Naive thymus-derived CD4-positive, alpha-beta T cell (primary cell): ENCODE results near the gene CLSTN2. TPM values are rescaled to one million over a fixed set of nuclear protein-coding genes. Genes with fewer than 3 reads are reported as not detected.

Experiments
- ATAC-seq: fragments of 150-1000 bp; cut with Tn5 transposase; 2 replicates; pipeline ENCODE4 v1.10.0; 2021; ENCODE audit warnings: mild to moderate bottlenecking, moderate library complexity
- CTCF ChIA-PET: fragments of 350-600 bp; sonication (Branson Sonifier 250); formaldehyde crosslinking; loops from one replicate; lab custom pipeline; 2021; ENCODE audit warnings: antibody characterized with exemption; lab: Charles Lee
- POLR2A ChIA-PET: fragments of 350-600 bp; sonication (Branson Sonifier 250); formaldehyde crosslinking; loops from one replicate; lab custom pipeline; 2021; ENCODE audit warnings: antibody characterized with exemption, inconsistent platforms; lab: Charles Lee
- DNase-seq, 9 donors: peaks; one replicate each; pipeline versions ENCODE4 v3.0.0 to v3.0.0-alpha.2; 2020 to 2022; ENCODE audit warnings: mixed read lengths in 1 of 9
- H3K27ac ChIP-seq: one replicate; pipeline ENCODE4 v1.7.0; 2013; ENCODE audit warnings: mild to moderate bottlenecking, low read depth, low read length, moderate library complexity
- H3K27me3 ChIP-seq, 2 donors: one replicate each; pipeline ENCODE4 v1.7.0; 2013; ENCODE audit warnings: low read length in 2 of 2, mild to moderate bottlenecking in 2 of 2, moderate library complexity in 2 of 2; ENCODE audit not compliant: control insufficient read depth in 2 of 2, insufficient read depth in 2 of 2
- H3K36me3 ChIP-seq, 3 experiments: 1 replicate in 2 of 3; 2 replicates in 1 of 3; pipeline ENCODE4 v1.7.0; 2013; ENCODE audit warnings: low read length in 3 of 3, mild to moderate bottlenecking in 3 of 3, moderate library complexity in 1 of 3; ENCODE audit not compliant: insufficient read depth in 3 of 3, control insufficient read depth in 2 of 3
- H3K4me1 ChIP-seq, 2 donors: one replicate each; pipeline ENCODE4 v1.7.0; 2013; ENCODE audit warnings: low read length in 2 of 2, mild to moderate bottlenecking in 2 of 2, moderate library complexity in 1 of 2; ENCODE audit not compliant: control insufficient read depth in 2 of 2, insufficient read depth in 2 of 2
- H3K4me3 ChIP-seq: 2 replicates; pipeline ENCODE4 v1.7.0; 2013; ENCODE audit warnings: mild to moderate bottlenecking, low read length
- H3K9me3 ChIP-seq, 3 experiments: 1 replicate in 2 of 3; 2 replicates in 1 of 3; pipeline ENCODE4 v1.7.0; 2013; ENCODE audit warnings: low read length in 3 of 3; ENCODE audit not compliant: control insufficient read depth in 2 of 3
- H3K27ac Mint-ChIP-seq, 9 donors: one replicate each; pipeline ENCODE4 v1.8.0; 2020 to 2022; ENCODE audit warnings: mixed read lengths in 9 of 9, mild to moderate bottlenecking in 8 of 9, moderate library complexity in 5 of 9, inconsistent platforms in 2 of 9
- H3K27me3 Mint-ChIP-seq, 5 donors: one replicate each; pipeline ENCODE4 v1.8.0; 2021 to 2022; ENCODE audit warnings: mixed read lengths in 5 of 5, mild to moderate bottlenecking in 1 of 5
- H3K36me3 Mint-ChIP-seq, 5 donors: one replicate each; pipeline ENCODE4 v1.8.0; 2020 to 2022; ENCODE audit warnings: mixed read lengths in 5 of 5, mild to moderate bottlenecking in 3 of 5, inconsistent platforms in 1 of 5
- H3K4me1 Mint-ChIP-seq, 7 donors: one replicate each; pipeline ENCODE4 v1.8.0; 2020 to 2022; ENCODE audit warnings: mixed read lengths in 7 of 7, mild to moderate bottlenecking in 3 of 7, inconsistent platforms in 1 of 7
- H3K4me3 Mint-ChIP-seq, 10 donors: one replicate each; pipeline ENCODE4 v1.8.0; 2020 to 2022; ENCODE audit warnings: mild to moderate bottlenecking in 10 of 10, mixed read lengths in 10 of 10, moderate library complexity in 6 of 10, inconsistent platforms in 2 of 10
- H3K9me3 Mint-ChIP-seq, 11 donors: one replicate each; pipeline ENCODE4 v1.8.0; 2020 to 2022; ENCODE audit warnings: mixed read lengths in 11 of 11, mild to moderate bottlenecking in 4 of 11, inconsistent platforms in 1 of 11, moderate library complexity in 1 of 11
- intact Hi-C, 2 donors: fragments of 100-400 bp; cut with micrococcal nuclease; formaldehyde crosslinking; loops; one replicate each; pipeline ENCODE4 v1.15.1; 2023
- polyA plus RNA-seq, 2 donors: library from polyadenylated mRNA; unstranded; fragments of 300-500 nt; fragmentation: Illumina TruSeq; gene quantifications; one replicate each; pipeline ENCODE4 v1.2.3, GENCODE V29; 2021
- total RNA-seq, 6 experiments: library from RNA in 5 of 6; stranded (reverse) in 5 of 6; gene quantifications; 1 replicate in 5 of 6; 2 replicates in 1 of 6; pipeline ENCODE4 v1.2.3 and lab custom pipeline; 2021 to 2026

Gene CLSTN2
- total and polyA plus RNA-seq, 7 experiments from 2014 or later, result 0.02 TPM; not detected in 6

DNA sequence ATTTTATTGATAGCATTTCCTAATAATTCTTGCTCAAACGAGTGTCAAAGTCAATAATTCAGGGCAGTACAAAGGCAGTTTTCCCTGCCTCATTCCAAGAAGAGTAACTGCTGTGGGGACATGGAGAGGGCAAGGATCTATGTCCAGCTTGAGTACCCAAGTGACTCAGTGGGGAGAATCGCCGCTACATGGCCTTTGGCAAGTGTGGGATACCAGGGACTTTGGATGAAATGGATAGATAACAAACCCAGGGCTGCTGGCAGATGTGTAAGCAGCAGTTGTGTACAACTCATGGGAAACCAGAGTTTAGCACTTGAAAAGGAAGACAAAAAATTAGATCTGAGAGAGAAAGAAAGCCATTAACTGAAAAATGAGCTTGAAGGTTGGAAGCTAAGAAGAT is 620.7 kb downstream of the CLSTN2 start:
- Histone ChIP-seq H3K27me3 (no peaks in the 10 kb centered on the region), H3K27ac (no peak overlapping the region), H3K4me1 (no peaks in the 10 kb centered on the region), H3K9me3 (no peaks in the 10 kb centered on the region), H3K36me3 (no peaks in the 10 kb centered on the region), H3K4me3 (no peak overlapping the region)
- POLR2A ChIA-PET, result no interaction called here
- intact Hi-C loops, result no loop called here
- no peak for DNase-seq
- no peak overlapping the region for H3K27ac Mint-ChIP-seq
- no peak overlapping the region for H3K4me3 Mint-ChIP-seq
- CTCF ChIA-PET, result no interaction called here
- H3K9me3 Mint-ChIP-seq, result peaks cover 0 to 7% (median 0%) of the 10 kb centered on the region in 11 donors
- H3K27me3 Mint-ChIP-seq, result peaks cover 0 to 10% (median 0%) of the 10 kb centered on the region in 5 donors
- no peaks in the 10 kb centered on the region for H3K4me1 Mint-ChIP-seq
- ATAC-seq, result no peak
- H3K36me3 Mint-ChIP-seq, result no peaks in the 10 kb centered on the region

DNA sequence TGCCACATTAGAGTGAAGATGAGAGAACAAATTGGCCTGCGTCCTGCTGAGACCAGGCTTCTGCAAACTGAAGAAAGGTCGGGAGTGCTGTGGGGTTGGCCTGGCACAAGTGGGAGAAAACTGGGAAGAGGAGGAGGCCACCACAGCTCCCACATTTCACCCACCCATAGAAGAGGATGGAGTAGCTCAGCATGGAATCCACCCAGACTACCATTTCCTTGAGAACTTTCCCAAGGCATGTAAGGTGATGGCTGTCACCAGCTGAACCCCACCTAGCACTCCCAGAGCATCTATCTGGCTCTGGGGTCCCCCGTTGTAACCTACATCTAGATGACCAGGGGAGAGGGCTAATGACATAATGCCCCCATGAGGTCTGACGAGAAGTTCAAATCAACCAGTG is 622.5 kb downstream of the CLSTN2 start:
- CTCF ChIA-PET, result no interaction called here
- intact Hi-C loops, result no loop called here

DNA sequence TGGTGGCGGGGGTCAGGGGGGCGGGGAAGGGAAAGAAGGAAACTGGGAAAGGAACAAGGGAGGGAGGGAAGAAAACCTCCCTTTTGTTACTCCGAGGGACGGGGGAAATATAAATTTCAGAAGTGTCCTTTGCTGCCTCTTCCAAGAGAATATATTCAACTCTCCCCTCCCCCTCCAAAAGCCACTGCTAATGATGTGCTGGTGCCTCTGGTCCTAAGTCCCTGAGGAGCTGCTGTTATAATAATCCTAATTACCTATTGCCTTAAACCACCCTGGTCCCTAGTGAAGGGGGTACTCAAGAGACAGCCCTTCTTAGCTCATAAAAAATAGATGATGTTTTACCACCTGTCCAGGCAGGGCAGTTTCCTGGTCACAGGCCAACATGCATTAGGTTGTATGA is 624.6 kb downstream of the CLSTN2 start:
- ATAC-seq (no peak), DNase-seq (no peak)
- Mint-ChIP-seq H3K27ac (no peak overlapping the region), H3K4me3 (no peak overlapping the region), H3K27me3 (peaks cover 0 to 22% (median 4%) of the 10 kb centered on the region in 5 donors), H3K9me3 (peaks cover 0 to 4% (median 0%) of the 10 kb centered on the region in 11 donors), H3K4me1 (no peaks in the 10 kb centered on the region), H3K36me3 (no peaks in the 10 kb centered on the region)
- intact Hi-C loops, result no loop called here
- no peaks in the 10 kb centered on the region for H3K9me3 ChIP-seq
- H3K4me1 ChIP-seq, result no peaks in the 10 kb centered on the region
- no peaks in the 10 kb centered on the region for H3K27me3 ChIP-seq
- ChIA-PET POLR2A (no interaction called here), CTCF (no interaction called here)
- no peak overlapping the region for H3K4me3 ChIP-seq
- H3K27ac ChIP-seq, result no peak overlapping the region
- H3K36me3 ChIP-seq, result no peaks in the 10 kb centered on the region

More for the DNA sequence above, 622.5 kb downstream of the CLSTN2 start:
- POLR2A ChIA-PET, result no interaction called here
- Histone ChIP-seq H3K27ac (no peak overlapping the region), H3K36me3 (no peaks in the 10 kb centered on the region), H3K4me3 (no peak overlapping the region), H3K4me1 (no peaks in the 10 kb centered on the region), H3K27me3 (no peaks in the 10 kb centered on the region), H3K9me3 (no peaks in the 10 kb centered on the region)
- no peak overlapping the region for H3K27ac Mint-ChIP-seq
- no peak overlapping the region for H3K4me3 Mint-ChIP-seq
- no peaks in the 10 kb centered on the region for H3K4me1 Mint-ChIP-seq
- H3K27me3 Mint-ChIP-seq, result peaks cover 0 to 10% (median 0%) of the 10 kb centered on the region in 5 donors
- peaks cover 0 to 7% (median 0%) of the 10 kb centered on the region in 11 donors for H3K9me3 Mint-ChIP-seq
- DNase-seq (no peak), ATAC-seq (no peak)
- H3K36me3 Mint-ChIP-seq, result no peaks in the 10 kb centered on the region

DNA sequence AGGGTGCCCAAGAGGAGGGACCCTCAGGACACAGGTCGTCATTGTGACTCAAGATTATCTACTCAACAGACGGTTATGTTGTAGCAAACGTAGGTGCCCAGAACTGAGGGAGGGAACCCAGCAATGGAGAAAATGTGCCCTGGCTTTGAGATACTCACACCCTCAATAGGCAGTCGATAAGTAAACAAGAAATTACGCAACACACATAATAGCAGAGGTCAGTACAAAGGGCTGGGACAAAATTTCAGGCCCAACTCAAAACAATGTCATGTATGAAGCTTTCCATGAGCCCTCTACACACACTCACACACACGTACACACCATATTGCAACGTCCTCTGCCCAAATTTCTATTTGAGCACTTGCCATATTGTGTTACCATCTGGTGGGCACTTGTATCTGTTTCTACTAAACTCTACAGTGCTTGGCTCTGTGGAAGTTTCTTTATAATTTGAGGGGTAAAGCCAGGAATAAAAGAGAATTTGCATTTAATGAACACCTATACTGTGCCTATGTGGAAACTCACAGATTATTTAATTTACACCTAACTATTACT is 628.3 kb downstream of the CLSTN2 start:
- H3K9me3 Mint-ChIP-seq, result peaks cover 0 to 4% (median 0%) of the 10 kb centered on the region in 11 donors
- Histone ChIP-seq H3K9me3 (no peaks in the 10 kb centered on the region), H3K4me1 (no peaks in the 10 kb centered on the region), H3K4me3 (no peak overlapping the region), H3K27me3 (no peaks in the 10 kb centered on the region), H3K36me3 (no peaks in the 10 kb centered on the region), H3K27ac (no peak overlapping the region)
- ChIA-PET POLR2A (no interaction called here), CTCF (no interaction called here)
- peaks cover 0 to 18% (median 4%) of the 10 kb centered on the region in 5 donors for H3K27me3 Mint-ChIP-seq
- intact Hi-C loops, result no loop called here
- DNase-seq (no peak), ATAC-seq (no peak)
- no peaks in the 10 kb centered on the region for H3K36me3 Mint-ChIP-seq
- H3K4me3 Mint-ChIP-seq, result no peak overlapping the region
- H3K4me1 Mint-ChIP-seq, result no peaks in the 10 kb centered on the region
- H3K27ac Mint-ChIP-seq, result no peak overlapping the region

DNA sequence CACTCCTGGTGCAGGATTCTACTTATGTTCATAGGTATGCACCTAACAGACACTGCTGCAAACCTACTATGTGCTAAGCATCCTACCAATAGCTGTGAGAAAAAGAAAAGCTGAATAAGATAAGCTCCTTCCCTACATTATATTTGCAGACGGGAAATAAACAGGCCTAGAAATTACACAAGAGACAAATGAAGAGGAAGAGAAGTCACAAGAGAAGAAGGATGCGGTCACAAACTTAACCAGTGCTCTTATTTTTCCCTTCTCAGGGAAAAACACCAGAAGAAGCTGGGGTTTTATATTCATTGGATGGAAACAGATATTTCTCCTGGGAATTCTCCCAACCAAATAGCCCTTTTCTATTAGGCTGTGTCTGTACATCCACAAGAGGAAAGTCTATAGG is 633.1 kb downstream of the CLSTN2 start:
- no peaks in the 10 kb centered on the region for H3K4me1 Mint-ChIP-seq
- Histone ChIP-seq H3K36me3 (no peaks in the 10 kb centered on the region), H3K27ac (no peak overlapping the region), H3K27me3 (no peaks in the 10 kb centered on the region), H3K4me3 (no peak overlapping the region), H3K4me1 (no peaks in the 10 kb centered on the region), H3K9me3 (no peaks in the 10 kb centered on the region)
- no peak overlapping the region for H3K27ac Mint-ChIP-seq
- ATAC-seq (no peak), DNase-seq (no peak)
- H3K27me3 Mint-ChIP-seq, result peaks cover 0 to 7% (median 5%) of the 10 kb centered on the region in 5 donors
- ChIA-PET POLR2A (no interaction called here), CTCF (no interaction called here)
- no peaks in the 10 kb centered on the region for H3K36me3 Mint-ChIP-seq
- no peak overlapping the region for H3K4me3 Mint-ChIP-seq
- intact Hi-C loops, result no loop called here
- H3K9me3 Mint-ChIP-seq, result no peaks in the 10 kb centered on the region

DNA sequence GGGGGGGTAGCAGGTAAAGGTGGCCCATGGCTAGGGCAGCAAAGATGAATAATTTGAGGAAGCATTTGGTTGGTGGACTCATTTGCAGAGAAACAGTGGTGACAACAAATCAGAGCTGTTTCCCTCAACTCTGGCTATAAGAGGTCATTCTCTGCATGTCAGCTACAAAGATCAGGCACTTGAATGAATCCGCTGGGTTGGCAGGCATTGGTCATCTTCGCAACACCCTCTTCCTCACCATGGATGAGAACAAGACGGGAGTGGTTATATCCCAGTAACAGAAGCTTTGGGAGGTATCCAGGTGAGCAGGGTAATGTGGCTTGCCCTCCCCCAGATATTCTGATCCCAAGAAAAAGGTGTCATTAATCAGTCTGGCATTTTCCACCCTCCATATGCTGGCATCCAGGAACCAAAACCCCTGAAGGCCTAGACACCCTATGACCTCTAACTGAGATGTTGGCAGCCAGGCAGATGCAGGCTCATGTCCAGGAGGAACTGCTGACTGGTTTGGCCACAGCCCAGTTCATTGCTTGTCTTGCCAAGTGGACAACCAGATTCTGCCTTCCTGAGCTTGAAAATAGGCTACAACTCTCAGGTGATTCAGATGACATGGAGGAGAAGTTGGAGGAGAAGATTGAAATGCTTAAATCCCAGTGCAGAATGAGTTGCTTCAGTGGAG is 634.0 kb downstream of the CLSTN2 start:
- H3K4me3 Mint-ChIP-seq, result no peak overlapping the region
- H3K9me3 Mint-ChIP-seq, result no peaks in the 10 kb centered on the region
- H3K27me3 Mint-ChIP-seq, result peaks cover 0 to 7% (median 5%) of the 10 kb centered on the region in 5 donors
- H3K36me3 Mint-ChIP-seq, result no peaks in the 10 kb centered on the region
- no peak for DNase-seq
- Histone ChIP-seq H3K4me3 (no peak overlapping the region), H3K4me1 (no peaks in the 10 kb centered on the region), H3K27me3 (no peaks in the 10 kb centered on the region), H3K36me3 (no peaks in the 10 kb centered on the region), H3K27ac (no peak overlapping the region), H3K9me3 (no peaks in the 10 kb centered on the region)
- H3K4me1 Mint-ChIP-seq, result no peaks in the 10 kb centered on the region
- no peak for ATAC-seq
- CTCF ChIA-PET, result no interaction called here
- POLR2A ChIA-PET, result no interaction called here
- H3K27ac Mint-ChIP-seq, result no peak overlapping the region
- intact Hi-C loops, result no loop called here

DNA sequence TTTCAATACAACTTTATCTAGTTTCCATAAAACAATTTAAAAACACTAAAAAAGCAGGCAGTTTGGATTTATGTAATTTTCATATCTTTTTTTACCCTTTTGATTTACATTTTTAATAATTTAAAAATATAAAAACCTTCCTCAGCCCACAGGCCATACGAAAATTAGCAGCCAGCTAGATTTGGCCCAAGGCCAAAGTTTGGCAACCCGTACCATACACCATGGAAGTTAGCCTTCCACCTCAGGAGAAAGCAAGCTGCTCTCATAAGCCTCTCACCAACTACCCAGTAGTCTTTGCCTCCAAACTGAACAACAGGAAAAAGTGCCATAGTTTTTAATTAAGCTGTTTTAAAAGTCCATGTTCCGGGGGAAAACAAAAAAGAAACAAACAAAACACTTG is 635.6 kb downstream of the CLSTN2 start:
- Mint-ChIP-seq H3K4me1 (no peaks in the 10 kb centered on the region), H3K27ac (no peak overlapping the region), H3K9me3 (no peaks in the 10 kb centered on the region), H3K27me3 (peaks cover 0 to 6% (median 0%) of the 10 kb centered on the region in 5 donors), H3K36me3 (no peaks in the 10 kb centered on the region), H3K4me3 (no peak overlapping the region)
- ChIA-PET POLR2A (no interaction called here), CTCF (no interaction called here)
- no peaks in the 10 kb centered on the region for H3K4me1 ChIP-seq
- H3K27me3 ChIP-seq, result no peaks in the 10 kb centered on the region
- intact Hi-C loops, result no loop called here
- H3K4me3 ChIP-seq, result no peak overlapping the region
- ATAC-seq, result no peak
- DNase-seq, result no peak
- no peak overlapping the region for H3K27ac ChIP-seq
- H3K9me3 ChIP-seq, result no peaks in the 10 kb centered on the region
- H3K36me3 ChIP-seq, result no peaks in the 10 kb centered on the region
